Urothelium cell line (cell line): Measurements from ENCODE around the gene ENO4.

Experiments used
- DNase-seq: peaks from one replicate; pipeline ENCODE4 v3.0.0; 2011; ENCODE audit warnings: low spot score, mixed read lengths
- FAIRE-seq: peaks from 2 replicates; lab custom pipeline; 2011; peaks lifted over from hg19 to GRCh38; lab: Jason Lieb, UNC

The ENO4 gene

GRCh38 chr10:116828116-116828515, 21.2 kb upstream of the ENO4 start:
- FAIRE-seq (no peak), DNase-seq (no peak)

DNA sequence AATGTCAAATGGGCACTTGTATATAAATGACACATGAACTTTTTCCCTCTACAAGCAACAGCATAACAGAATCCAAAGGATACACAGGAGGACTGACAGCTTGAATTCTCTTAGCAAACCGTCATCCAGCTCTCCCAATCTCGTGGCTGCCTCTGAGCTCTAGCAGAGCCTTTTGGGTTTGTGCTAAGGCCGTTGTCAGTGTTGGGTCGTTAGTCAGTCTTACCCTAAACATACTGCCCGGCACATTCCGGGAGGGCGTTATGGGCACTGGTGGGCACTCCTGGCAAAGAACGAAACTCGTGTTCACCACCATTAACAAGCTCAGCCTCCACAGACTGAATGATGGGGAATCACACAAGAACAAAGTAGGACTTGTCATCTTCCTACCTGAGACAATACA, 19.6 kb upstream of the ENO4 start:
- FAIRE-seq, result no peak
- DNase-seq, result no peak

GRCh38 chr10:116831086-116831485, 18.2 kb upstream of the ENO4 start:
- FAIRE-seq (no peak), DNase-seq (no peak)

GRCh38 chr10:116831790-116832189, 17.5 kb upstream of the ENO4 start:
- DNase-seq, result no peak
- no peak for FAIRE-seq

DNA sequence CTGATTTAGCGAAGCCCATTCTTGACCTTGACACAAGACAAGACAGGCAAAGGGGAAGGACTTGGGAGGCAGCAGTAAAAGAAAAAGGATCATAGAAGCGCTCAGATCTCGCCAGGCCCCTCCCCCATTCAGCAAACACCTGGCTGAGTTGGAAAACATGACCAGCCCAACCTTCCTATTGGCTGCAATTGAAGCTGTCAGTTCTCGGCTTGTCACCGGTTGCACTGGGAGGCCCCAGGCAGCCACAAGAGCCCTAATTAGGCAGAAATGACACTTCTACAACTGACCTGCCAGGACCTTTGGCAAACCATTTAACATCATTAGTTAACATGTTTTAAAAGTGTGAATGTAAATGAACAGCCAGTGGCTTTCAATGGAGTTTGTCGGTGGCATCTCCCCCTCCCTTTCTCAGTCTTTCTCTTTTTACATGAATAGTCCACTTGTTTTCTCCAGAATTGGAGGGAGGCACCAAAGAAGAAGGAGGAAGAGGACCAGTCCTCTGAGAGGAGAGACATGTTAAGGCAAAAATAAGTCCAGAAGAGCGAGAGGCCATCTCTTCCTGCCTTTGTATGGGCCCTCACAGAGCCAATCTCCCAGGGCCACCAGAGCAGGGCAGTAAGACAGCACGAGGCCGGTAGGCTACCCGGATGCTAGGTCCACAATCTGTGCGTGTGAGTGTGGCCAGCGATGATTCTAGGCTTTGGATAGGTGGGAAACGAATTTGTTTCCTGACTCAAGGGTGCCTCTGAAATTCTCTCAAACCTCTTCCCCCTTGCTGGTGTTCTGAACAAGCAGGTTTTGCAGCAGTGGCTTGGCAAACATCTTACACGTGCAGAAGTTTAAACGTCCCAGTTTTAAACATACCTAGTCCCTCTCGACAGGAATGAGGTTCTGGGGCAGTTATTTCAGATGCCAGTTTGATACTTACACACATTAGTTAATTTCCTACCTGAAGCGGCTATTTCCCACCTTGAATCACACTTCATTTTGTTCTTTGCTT, 15.0 kb upstream of the ENO4 start:
- FAIRE-seq (no peak), DNase-seq (no peak)

GRCh38 chr10:116835658-116836057, 13.6 kb upstream of the ENO4 start:
- DNase-seq, result no peak
- no peak for FAIRE-seq

DNA sequence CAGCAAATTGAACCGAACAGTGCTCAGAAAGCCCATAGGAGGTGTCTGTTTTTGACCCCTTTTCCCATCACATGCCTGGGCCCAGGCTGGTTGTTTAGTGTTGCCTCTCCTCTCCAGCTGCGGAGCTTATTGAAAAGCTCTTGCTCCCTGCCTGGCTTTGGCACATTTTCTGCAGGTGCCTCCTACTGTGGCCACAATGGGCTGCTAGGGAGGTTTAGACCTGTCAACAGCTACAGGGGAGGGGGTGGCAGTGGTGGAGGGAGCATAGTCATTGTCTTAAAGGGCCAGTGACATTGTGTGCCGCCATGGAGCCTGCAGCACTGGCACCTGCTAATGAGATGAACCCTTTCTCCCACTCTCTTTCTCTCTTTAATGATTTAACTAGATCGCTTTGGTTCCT, 13.2 kb upstream of the ENO4 start:
- DNase-seq, result no peak
- no peak for FAIRE-seq

DNA sequence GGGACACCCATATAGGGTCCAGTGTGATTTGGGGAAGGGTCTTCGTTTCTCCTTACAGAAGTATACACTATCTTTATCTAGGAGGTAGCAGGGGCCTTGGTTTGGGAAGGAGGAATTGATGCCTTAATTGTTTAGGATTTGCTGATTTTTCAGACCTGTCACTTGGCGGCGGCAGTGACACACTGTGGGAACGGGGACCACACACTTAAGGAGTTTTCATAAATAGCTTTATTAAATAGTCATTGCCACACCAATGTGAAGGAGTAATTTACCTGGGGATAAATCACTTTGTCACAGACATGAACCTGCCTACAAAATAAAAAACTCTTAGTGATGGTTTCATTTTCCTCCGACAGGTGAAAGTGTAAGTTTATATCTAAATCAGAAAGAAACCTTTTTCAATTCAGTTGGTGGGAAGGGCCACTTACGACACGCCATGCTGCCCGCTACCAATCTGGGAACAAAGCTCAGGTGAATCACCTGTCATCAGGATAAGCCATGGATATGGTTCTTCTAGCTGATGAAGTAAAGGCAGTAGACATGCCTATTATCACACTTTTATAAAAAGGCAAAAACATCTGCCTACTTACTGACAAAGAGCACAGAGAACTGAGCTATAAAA, 12.3 kb upstream of the ENO4 start:
- no peak for FAIRE-seq
- no peak for DNase-seq

DNA sequence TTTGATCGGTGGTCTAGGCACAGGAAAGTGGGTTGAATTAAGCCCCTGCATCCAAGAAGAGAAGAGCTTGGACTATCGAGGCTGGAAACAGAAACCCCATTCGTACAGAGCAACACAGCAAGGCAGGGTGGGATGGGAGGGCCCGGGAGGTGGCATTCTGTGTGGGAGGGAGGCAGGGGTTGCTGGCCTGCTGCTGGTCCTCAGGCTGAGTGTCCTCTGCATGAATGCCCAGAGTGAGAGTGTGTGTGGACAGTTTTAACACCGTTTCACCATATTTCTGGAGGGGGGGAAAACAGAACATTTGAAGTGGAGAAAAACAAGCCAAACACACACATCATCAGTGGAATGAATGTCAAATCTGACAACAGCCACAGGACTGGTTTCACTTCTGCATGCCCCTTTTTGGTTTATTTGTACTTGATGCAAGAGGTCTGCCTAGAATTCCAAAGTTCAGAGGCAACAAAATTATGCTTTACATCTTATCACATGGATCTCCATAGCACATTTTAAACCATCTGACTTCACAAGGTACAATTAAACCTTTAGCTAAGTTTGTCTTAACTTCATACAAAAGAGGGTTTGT, 11.1 kb upstream of the ENO4 start:
- DNase-seq (no peak), FAIRE-seq (no peak)

DNA sequence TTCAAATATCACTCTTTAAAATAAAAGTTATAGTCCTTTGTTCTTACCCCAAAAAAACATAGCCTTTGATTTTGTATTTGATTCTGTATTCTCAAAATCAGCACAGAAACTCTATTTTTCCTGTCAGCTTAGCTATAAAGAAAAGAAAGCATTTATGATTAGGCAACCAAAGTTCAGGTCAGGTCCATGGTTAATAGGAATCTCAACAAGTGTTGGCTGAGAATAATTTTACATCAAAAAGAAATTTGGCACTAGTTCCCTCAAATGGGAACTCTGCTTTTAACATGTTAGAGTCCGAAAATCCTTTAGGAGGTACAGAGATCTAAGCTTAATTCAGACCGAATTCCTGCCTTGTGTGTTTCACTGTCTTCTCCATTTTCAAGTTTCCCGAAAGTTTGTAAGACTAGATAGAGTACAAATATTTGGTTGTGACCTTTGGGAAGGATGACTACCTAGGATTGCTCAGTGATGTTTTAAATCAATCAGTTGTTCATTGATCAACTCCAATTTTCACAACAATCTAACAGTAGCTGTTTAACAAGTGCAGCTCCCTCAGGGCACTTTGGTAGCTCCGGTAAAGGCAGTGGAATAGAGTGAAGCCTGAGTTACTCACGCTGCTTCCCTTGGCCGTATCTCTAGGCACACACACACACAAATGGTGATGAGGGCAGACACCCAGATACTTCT, 8.8 kb upstream of the ENO4 start:
- no peak for DNase-seq
- no peak for FAIRE-seq

- DNase-seq (no peak), FAIRE-seq (no peak)
Observed at GRCh38 chr10:116845823-116846222, 3.5 kb upstream of the ENO4 start.

DNA sequence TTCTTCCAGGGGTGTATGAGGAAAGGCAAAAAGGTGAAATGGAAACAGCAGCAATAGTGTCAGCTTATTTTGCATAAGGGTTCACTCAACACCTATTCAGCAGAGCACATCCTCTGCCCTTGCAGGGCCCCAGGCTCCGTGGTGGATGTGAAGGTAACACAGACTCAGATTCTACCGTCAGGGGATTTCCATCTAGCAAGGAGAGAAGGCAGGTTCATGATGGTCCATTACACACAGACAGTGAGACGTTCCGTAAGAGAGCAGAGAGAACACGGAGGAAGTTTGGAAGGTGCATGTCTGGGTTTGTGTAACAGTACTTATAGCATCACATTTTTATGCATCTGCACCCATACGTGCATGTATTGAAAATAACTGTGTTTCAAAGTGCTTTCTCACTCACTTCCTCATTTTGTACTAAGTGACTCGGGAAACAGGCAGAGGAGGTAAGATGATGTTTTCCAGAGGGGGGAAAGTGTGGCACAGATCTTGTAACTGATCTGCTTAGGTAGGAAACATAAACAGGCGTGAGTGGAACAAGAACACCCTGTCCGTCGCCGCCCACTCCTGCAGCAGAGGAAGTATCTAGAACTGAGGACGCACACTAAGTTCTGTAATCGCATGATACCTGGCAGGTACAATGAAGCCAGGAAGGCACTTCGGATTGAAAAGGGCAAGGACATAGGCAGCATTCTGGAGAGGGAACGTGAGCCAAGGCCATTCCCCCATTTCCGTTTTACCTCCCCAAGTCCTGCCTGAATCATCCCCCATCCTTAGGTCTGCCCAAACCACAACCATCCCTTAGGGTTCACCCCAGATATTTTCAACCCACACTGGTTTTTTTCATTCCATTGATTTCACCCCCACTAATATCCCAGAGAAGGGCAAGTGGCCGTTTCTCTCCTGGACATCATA, 1.0 kb upstream of the ENO4 start:
- FAIRE-seq (no peak), DNase-seq (no peak)

GRCh38 chr10:116848944-116849247, 403 bp upstream of the ENO4 start:
- DNase-seq (no peak), FAIRE-seq (no peak)

DNA sequence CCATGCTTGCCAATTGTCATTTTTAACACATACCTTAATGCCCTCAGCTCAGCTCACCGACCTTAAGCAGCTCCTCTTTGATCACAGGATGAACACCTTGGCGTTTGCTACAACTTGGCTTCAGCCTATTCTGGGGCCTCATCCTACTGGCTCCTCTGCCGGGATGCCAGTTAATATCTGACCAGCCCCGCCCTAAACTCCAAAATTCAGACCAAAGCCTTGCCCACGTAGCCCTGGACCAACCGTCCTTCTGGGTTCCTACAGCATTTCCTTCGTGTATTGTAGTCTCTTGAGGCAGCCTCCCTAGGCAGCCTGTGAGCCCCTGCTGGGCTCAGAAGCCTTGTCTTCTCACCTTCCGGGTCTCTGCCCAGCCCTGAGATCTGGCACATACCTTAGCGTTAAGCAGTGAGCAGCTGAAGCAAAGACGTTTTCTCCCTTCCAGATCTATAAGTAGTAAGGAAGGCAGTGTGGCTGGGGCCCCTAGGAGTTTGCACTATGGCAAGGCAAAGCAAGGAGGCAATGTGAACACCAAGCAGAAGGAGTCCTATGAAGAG, 836 bp downstream of the ENO4 start:
- no peak for DNase-seq
- no peak for FAIRE-seq

DNA sequence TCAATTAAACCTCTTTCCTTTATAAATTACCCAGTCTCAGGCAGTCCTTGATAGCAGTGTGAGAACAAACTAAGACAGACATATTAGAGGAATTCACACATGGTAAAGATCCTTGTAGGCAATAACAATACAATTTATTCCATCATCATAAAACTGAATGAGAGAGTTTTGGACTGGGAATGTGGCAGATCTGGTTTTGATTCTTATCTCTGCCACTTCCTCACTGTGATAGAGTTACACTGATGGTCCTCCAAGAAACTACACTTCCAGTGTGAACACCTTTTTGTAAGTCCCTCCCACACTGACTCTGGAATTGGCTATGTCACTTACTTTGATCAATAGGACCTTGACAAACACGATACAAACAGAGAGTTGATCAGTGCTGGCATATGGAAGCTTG, 2.9 kb downstream of the ENO4 start:
- DNase-seq (no peak), FAIRE-seq (no peak)

- FAIRE-seq (no peak), DNase-seq (no peak)
Observed at GRCh38 chr10:116853287-116853686, 4.0 kb downstream of the ENO4 start.

- FAIRE-seq, result no peak
Observed at GRCh38 chr10:116853701-116854100, 4.4 kb downstream of the ENO4 start.

DNA sequence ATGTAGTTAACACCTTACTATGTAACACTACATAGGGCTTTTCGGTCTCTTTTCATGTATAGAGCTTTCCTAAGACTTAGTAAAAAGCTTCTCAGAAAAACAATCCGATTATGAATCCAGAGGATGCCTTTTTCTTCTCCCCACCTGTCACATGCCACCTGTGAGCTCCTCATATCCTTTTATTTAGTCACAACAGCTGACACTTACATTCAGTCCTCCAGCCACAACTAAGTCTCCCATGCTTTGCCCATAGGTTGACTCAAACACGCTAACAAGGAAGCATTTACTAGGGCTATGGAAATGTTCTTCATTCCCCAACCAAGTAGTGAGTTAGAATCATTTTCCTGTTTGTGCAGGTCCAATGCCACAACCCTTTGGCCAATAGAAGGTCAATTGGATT, 7.9 kb downstream of the ENO4 start:
- DNase-seq (no peak), FAIRE-seq (no peak)

More at GRCh38 chr10:116853701-116854100, 4.4 kb downstream of the ENO4 start:
- no peak for DNase-seq

DNA sequence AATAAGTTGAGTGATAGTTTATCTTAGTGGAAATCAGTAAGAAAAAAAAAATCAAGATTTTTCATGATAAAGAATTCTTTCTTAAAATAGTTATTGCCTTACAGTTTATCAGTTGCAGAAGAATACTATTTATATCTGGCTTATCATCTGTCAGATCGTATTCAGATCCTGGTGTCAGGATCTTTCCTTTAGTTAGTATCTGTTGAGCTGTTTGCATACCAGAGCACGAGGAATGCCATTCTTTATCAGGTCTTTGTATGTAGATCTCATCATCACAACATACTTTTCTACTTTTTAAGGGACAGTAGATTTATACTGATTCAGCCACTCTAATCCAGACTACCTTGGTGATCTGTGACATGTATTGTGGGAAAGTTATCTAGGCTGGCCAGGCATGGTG, 12.5 kb downstream of the ENO4 start:
- no peak for FAIRE-seq
- DNase-seq, result no peak

- no peak for DNase-seq
- no peak for FAIRE-seq
Observed at GRCh38 chr10:116864436-116864835, 15.1 kb downstream of the ENO4 start.
